Esophagus squamous epithelium (tissue), 4 donors: ENCODE measurements around the gene ZNF638.

Experiments used
- CTCF ChIP-seq, 6 experiments: fragments of 450-650 bp in 4 of 6; fragments of 200-600 bp in 2 of 6; sonication (generic) in 2 of 6; IDR thresholded peaks; one replicate each; pipeline ENCODE4 v1.5.1; 2016 to 2019; ENCODE audit warnings: antibody characterized with exemption in 6 of 6, mild to moderate bottlenecking in 4 of 6, moderate library complexity in 4 of 6
- POLR2A ChIP-seq, 4 donors: fragments of 450-650 bp; IDR thresholded peaks; one replicate each; pipeline ENCODE4 v1.6.1; 2017; ENCODE audit warnings: antibody characterized with exemption in 4 of 4, mild to moderate bottlenecking in 4 of 4, moderate library complexity in 3 of 4

DNA sequence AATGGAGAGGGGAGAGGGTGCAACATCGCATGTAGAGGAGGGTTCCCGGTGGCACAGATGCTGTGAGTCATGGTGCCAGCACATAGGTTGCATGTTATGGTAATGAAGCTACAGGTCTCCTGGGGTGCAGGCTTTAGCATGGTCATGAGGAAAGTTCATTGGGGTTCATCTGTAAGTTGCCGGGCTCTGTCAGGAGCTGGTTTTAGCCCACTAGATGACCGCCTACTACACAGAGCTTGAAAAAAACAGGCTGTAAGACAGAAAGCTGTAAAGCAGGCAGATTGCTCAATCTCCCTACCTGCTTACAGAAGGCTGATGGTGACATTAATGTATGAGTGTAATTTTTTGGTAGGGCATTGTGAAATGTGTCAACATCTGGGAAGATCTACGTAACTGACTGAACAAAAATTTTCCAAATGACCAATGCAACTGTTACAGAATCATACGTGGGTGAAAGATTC is 145.7 kb downstream of the ZNF638 start:
- TF ChIP-seq POLR2A (IDR thresholded peaks at IDR 0.05) (no peak), CTCF (IDR thresholded peaks at IDR 0.05) (no peak)
